Measurements from ENCODE around the gene GALNT14.

GALNT14 gene

DNA sequence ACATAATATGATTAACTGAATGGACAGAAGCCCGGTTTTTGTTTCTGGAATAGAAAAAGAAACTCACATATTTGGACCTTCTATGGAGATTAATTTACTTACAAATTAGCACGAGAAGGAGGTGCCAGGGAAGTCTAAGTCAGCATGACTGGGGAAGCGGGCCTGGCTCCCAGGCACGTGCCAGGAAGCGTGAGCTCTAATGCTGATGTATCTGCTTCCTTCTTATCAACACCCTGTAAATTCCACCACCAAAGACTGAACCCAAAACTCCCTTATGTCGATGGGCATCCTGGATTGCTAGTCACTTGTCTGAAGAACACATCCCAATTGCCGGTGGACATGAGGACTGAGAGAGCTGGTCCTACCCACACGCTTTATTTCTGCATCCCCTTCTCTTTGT is 134.5 kb downstream of the GALNT14 start:
- DNase-seq: no peak

DNA sequence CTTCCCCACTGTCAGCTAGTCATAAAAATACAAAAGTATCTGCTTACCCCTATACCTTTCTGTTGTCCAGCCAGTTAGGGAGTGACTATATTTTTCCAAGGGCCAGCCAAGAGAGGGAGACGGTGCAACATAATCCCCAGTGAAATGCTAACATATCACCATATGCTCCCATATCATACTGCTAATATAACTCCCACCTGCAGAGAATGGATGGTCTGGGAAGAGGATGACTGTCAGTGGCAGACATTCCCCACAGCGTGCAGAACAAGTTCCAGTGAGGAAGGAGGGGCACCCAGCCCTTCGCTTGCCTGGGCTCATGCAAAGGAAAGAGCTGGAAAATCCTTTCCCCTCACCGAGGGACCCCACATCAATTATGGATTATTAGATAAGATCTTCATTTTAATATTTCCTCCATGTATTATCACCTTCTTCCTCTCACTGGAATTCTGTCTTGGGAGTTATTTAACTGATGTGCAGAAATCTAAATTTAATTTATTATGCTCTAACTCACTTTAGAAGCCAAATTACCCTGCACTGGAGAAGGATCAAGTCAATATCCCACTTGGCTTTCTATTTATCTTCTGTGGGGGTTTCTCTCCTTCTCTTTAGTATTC is 135.6 kb downstream of the GALNT14 start:
- DNase-seq: no peak

DNA sequence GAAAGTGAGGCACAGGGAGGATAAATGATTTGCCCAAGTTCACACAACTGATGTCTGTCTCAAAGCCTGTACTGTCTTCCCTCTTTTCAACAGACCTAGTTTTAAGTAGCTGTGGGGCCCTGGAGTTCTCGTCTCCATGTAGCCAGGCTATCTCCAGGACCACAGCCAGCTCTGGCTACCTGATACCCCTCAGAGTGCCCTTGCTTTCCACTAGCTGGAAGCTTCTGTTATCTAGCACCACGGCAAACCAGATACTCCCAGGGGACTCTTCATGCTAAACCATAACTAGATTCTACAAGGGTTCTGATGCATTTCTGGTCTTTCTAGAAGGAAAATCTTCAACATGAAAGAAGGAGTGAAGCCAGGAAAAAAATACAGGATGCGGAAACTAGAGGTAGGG is 137.3 kb downstream of the GALNT14 start:
- no peak for DNase-seq

DNA sequence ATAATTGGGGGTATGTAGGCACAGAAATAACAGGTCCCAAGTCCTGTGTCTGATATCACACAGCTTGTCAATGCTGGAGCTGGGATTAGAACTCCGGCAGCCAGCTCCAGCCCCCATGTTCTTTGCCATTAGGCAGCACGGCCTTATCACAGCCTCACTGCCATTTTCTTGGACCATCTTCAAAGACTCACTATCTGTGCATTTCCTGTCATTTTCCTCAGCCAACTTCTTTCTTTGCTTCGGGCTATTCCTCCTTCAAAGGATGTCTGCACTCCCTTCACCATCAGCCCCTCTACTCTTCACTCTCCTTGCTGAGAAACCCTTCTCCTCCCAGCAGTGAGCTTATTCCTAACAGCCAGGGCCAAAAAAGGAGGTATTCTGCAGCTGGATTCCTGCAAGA is 139.6 kb downstream of the GALNT14 start:
- no peak for DNase-seq

DNA sequence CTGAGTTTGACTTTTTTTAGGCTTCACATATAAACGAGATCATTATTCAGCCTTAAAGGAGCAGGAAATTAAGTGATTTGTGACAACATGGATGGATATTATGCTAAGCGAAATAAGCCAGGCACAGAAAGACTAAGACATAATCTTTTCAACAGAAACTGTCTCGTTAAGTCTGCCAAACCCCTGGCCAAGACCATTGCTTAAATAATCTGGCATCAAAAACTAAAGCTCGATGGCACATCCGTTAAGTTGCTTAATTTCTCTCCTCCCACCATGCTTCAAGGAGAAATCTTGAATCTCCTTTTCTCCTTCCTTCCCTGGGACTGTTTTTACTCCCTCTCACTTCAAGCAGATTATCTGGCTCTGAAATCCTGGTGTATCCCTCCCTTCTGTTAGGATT is 140.3 kb downstream of the GALNT14 start:
- no peak for DNase-seq

DNA sequence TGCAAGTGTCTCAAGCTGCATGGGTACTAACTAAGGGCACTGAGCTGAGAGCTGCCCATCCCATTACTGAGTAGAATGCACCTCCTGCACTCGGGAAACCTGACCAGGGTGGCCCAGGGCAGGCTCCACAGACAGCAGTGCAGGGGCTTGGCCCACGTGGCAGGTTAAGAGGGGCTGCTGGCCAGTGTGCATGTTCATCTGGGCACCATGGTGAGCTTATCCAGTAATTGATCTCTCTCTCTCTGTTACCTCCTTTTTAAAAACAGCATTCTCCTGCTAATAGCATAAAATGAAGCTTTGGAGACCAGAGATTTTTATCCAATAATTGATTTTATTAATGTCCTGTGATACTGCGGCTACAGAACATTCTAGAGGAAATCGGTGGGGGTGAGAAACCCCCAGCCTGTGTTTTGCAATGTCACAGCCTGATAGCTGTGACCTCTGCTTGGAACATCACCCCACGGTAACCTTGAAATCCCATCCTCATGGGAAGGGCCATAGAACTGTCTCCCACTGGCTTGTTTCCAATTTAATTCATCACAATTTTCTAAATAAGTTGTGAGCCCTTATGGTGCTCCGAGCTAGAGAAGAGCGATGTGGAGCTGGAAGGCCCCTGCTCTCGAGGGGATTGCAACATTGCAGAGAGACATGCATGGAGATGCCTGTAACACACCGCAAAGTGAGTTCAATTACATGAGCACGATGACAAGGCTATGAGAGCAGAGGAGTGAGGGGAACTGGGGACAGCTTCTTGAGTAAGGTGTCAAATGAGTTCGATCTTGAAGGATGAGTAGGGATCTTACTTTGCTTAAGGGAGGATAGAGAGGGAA is 143.8 kb downstream of the GALNT14 start:
- DNase-seq: no peak

DNA sequence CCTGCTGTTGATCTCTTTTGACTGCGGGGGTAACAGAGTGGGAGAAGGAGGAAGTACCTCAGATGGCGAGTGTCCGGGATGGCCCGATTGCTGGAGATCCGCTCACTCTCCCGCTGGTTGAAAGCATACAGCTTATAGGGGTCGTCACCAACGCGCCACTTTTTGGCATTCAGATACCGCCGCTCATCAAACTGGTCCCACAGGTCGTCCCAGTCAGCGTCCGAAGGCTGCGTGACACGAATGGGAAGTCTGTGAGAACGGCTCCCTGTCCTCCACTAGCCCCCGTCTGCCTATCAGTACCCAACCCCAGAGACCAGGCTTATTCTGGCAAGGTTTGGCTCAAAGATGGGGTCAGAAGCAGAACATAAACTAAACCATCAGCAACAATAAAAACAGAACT is 145.5 kb downstream of the GALNT14 start:
- no peak for DNase-seq

DNA sequence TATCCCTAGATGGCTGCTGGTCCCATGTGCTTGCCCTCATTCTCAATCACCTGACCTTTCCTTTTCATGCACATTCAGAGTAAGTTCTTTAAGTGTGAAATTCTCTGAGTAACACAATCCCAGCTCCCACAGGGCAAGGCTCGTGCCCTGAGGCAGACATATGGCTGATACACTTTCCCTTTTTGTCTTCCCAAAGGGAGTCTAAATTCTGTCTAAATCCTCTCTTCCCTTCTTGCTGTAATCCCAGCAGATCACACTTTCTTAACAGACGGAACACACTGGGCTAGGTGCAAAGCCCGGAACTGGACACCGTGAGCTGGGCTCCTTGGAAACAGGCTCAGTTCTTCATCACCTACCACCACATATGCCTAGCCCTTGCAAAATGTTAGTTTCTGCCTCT is 147.6 kb downstream of the GALNT14 start:
- DNase-seq: no peak

DNA sequence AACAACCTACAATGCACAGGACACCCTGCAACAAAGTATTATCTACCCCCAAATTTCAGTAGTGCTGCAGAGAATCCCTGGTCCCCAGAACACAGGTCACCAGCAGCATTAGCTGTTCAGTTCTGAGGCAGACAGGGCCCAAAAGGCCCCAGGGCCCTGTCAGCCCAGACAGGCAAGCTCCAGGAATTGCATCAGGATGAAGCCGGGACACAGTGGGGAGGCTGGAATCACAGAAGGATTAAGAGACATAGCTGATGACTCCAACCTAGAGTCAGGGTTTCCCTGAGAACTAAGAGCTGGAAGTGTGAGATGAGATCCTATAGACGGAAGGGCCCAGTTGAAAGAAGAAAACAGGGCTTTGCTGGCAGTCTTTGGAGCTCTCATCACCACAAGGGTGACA is 148.1 kb downstream of the GALNT14 start:
- DNase-seq: no peak

DNA sequence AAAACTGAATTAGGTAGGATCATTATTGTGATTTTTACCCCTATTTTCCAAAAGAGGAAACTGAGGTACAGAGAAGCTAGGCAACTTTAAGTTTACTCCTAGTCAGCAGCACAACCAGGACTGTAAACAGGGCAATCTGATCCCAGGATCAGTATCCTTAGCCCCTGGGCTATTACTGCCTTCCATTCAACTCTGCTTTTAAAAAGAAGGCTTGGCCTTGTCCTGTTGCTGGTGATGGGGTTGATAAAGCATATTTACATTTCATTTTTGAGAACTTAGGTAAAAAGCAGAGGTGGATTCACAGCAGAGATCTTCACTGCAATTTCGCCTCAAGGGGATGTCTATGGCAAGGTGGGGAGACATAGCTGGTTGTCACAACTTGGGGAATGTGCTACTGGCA is 148.5 kb downstream of the GALNT14 start:
- DNase-seq: no peak

DNA sequence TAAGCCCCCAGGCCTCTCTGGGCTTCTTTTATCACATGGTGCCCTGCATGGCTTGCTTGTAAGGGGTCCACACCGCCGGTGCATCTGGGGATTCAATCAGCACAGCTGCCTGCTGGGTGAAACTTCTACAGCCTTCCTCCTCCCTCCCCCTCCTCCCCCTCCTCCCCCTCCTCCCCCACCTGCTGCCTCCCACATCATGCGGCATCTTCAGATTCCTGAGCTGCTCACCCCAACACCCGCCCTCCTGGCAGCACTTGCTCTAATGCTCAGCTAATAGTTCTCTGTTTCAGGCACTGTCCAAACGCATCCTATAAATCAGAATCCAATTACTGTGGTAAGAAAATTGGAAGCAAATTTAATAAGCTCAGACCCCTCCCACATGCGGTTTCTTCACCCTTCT is 150.7 kb downstream of the GALNT14 start:
- DNase-seq: no peak

DNA sequence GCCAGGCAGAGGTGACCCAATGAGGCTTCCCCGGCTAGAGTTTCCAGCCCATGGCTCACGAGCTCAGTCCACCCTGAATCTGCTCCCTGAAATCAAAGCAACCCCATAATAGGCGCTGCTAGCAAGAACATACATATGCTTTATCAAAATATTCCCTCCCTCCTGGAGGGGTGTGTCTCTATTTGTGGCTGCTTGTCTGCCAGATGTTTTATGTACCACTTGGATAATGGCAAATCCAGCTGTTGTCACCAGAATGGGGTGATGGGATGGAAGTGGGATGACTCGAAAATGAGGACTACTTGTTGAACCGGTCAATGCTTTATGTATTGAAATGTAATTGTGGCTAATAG is 152.0 kb downstream of the GALNT14 start:
- DNase-seq: no peak

DNA sequence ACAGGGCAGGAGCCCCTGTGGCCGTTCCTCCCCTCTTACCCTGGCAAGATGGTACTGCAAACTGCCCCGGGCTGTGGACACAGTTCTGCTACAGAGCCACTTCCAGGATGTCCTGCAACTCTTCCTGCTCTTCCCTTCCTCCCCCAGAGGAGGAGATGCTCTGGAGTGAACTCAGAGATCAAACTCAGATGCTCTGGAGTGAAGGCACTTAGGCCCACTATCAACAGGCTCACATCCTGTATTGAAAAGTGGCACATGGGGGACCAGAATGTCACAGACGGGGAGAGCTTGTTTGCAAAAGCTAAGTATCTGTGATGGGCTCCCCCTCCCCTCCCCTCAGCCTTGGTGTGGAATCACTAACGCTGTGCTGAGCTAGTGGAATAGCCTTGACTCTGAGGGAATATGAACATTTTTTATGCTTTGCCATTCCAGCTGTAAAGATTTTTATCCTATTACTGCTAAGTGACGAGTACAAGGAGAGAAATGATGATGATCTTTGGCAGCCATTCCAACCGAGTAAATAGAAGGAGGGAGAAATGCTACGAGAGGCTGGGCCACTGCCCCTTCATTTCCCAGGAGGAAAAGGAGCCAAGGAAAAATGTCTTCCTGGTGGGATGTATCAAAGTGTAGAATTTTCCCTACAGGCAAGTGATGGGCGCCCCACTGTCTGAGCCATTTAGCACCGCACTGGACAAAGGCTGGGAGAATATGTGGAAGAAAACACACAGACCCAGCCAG is 152.6 kb downstream of the GALNT14 start:
- no peak for DNase-seq

DNA sequence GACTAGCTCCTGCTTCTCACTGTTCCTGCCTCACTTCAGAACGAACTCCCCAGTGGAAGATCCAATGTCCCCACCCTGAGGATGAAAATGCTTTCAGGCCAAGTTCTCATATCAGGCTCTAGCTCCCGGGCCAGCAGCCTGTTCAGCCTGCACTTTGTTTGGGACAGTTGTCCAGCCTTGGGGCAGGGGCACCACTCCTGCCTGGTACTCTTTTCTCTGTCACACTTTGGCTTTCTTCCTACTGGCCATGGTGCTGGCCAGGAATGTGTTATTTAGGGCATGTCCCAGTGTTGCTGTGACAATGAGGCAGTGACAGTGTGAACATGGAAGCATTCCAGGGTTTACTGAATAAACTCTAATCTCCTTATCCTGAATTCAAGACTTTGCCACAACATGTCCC is 154.1 kb downstream of the GALNT14 start:
- no peak for DNase-seq

DNA sequence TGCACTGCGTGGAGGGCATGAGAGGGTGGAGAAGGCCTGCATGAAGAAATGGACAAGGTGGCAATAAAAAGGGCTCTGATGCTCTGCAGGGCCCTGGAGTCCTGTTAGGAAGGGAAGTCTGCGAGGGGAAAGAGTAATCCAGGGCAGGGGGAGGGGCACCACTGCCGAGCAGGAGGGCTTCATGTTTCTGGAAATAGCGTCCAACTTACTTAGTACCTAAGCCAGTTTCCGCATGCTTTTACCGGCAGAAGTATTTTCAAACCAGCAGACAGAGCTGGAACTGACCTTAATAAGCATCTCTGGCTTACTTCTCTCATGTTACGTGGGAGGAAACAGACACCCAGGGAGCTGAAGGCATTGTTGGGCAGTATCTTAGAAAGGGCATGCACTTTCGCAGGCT is 156.7 kb downstream of the GALNT14 start:
- no peak for DNase-seq

DNA sequence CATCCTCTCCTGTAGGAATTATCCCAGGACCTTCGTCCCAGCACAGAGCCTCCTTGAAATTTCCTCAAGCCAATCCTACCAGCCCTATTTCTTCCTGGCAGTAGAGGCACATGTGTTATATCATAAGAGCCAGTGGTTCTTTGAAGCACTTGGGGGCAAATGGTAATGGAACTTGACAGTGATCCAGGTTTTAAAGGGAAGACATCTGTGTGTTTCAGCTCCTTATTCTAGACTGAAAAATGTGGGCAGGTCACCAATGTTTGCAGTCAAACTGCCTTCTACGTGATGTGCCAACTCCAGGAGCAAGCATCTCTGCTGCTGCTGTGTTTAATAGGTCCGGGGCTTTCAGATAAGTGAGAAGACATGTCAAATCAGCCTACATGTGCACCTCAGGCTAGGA is 157.1 kb downstream of the GALNT14 start:
- no peak for DNase-seq

DNA sequence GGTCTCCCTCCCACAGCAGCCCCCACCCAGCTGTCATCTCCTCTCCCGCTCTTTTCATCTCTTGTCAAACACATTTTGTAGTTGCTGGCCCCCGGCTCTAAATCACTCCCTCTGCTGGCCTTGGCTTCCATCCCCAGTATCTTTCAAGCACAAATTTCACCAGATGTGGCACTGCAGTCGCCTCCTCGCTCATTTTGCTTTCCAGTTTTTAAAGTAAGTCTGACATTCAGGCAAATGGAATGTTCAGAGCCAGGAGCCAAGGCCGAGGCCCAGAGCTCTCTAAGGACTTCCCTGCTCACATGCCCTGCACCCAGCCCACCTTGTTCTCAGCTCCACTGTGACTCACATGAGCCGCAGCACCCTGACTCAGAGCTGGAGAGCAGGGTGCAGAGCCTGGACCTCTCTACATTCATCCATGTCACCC is 158.4 kb downstream of the GALNT14 start:
- no peak for DNase-seq

DNA sequence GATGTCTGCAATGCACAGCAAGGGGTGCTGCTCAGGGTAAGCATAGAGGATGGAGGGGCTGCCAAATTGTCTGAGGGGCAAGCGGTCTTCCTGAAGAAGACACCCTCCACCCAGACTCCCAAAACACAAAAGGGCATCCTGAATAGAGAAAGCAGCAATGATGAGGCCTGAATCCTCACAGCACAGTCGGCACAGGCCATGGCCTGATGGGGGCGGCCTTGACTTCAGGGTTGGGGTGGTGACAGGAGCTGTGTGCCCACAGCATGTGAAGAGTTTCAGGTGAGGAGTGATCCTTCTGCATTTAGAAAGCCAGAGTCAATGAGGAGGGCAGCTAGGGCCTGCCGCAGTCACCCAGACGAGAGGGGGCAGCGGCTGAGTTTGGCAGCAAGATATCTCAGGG is 159.4 kb downstream of the GALNT14 start:
- no peak for DNase-seq

DNA sequence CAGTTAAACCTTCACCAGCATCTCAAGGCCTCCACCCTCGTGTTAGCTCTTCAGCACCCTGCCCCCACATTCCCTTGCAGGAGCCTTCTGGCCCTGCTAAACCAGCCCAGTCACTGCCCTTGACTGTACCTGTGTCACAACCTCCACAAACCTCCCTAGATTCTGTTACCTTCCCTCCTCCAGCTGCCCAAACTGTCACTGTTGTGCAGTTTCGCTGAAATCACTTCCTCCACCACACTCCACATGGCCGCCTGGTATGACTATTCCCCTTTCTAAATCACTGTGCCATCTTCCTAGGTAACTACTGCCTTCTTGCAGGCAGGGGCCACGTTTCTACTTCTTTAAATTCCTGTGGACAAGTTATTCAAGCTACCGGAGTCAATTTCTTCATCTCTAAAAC is 160.2 kb downstream of the GALNT14 start:
- DNase-seq: no peak

DNA sequence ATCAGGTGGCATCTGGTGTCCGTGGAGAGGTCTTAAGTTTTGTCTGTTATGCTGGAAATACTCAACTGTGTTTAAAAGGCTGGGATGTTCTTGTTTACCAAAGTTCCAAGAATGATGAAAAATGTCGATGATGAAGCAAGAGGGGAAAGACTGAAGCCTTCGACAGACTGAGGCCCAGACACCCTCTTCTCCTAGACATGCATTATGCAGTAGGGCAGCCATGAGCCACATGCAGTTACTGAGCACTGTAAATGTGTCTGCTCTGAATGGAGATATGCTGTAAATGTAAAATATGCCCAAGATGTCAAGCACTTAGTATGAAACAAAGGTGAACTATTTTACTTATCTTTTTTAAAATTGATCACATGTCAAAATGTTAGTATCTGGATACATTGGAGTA is 163.1 kb downstream of the GALNT14 start:
- DNase-seq: no peak

DNA sequence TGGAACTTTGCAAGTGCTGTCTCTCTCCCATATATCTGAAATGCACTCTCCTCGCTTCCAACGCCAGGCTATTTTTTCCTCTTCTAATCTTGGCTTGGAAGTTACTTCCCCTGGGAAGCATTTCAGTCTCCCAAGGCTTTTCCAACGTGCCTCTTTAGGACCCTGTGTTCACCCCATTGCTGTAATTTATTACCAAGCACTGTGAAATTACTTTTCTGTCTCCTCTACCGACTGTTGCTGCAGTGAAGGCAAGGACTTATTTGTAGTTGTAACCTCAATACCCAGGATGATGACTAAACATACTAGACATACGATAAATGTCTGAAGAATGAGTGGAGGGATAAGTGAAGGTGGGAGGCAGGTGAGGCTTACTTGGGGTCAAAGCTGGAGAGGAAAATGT is 163.7 kb downstream of the GALNT14 start:
- no peak for DNase-seq

DNA sequence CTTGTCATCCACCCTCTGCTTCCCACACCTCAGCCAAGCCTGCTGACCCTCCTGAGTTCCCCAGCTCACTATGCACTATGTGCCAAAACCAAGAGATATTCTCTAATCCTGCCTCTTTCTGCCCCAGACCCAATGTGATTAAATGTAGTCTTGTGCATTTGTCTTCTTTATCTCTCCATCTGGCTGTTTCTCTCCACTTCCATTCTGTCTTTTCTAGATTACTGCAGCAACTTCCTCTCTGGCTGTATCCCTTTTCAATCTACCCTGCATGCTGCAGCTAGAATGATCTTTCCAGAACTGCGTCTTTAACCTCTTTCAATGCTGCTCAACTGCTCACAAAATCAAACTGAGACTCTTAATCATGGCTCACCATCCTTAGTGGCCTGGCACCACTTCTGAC is 164.1 kb downstream of the GALNT14 start:
- DNase-seq: no peak

DNA sequence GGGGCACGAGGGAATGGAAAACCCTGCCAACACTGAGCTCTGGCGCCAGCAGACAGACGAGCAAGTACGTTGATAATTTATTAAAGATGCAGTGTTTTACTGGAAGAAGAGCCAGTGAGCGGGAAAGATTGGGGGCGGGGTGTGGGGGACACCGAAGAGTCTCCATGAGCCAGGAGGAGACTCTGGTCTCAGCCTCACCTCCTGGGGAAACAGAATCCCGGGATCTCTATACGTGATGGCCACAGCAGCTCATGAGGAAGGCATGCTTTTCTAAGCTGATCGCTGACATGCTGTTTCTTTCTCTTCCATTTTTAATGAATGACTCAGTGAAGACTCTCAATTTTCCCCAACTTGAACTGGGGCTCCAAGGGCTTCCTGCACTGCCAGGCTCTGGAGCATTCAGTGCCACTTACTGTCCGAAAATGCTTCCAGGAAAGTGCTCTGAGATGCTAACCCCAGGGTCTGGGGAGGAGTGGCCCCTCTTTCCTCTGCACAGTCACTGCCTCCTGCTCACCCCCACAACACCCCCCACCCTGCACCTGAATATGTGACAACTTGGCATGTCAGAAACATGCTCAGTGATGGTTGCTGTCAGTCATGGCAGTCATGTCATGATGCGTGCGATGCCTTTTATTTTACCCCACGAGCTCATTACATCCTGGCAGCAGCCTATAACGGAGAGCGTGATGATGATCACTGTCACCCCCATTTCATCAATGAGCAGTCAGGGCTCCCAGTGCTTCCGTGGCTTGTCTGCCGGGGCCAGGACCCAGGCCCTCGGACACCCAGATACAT is 166.8 kb downstream of the GALNT14 start:
- no peak for DNase-seq

All from activated CD8-positive, alpha-beta memory T cell treated with anti-CD3 and anti-CD28 coated beads for 24 hours (primary cell).